ENCODE measurements around the gene MLLT10. TPM values are rescaled to one million over a fixed set of nuclear protein-coding genes. Genes with fewer than 3 reads are reported as not detected.
"Not testable (repeated sequence)": the region's sequence is repeated elsewhere in the genome, so short reads cannot be mapped to it uniquely, and the experiment has no call there.

The MLLT10 gene
- total and polyA plus RNA-seq, 9 donors, result 23.6 to 55.1 (median 36.8) TPM

GRCh38 chr10:21604651-21605050, 70.6 kb downstream of the MLLT10 start:
- intact Hi-C loops (cut with DNase I), result no loop called here
- no peak for TF ChIP-seq POLR2A (IDR thresholded peaks at IDR 0.05)
- no peak for TF ChIP-seq EP300 (IDR thresholded peaks at IDR 0.05)
- no peak for TF ChIP-seq CTCF (IDR thresholded peaks at IDR 0.05)
- WGBS, 3 donors, result 52 to 70% (median 67%) methylated on average over 2 of the region's 2 CpGs
- no peaks in the 10 kb centered on the region for H3K36me3 ChIP-seq
- no peak for DNase-seq
- no peaks in the 10 kb centered on the region for H3K9me3 ChIP-seq
- H3K27ac ChIP-seq, result no peak overlapping the region
- H3K4me3 ChIP-seq, result no peak overlapping the region
- no peaks in the 10 kb centered on the region for H3K27me3 ChIP-seq
- peaks cover 2% of the 10 kb centered on the region for H3K4me1 ChIP-seq (ENCODE audit: insufficient read depth)

- intact Hi-C loops (cut with DNase I), result no loop called here
- no peak overlapping the region for H3K4me3 ChIP-seq
- DNase-seq, result no peak
- H3K27me3 ChIP-seq, result no peaks in the 10 kb centered on the region
- no peak for TF ChIP-seq CTCF (IDR thresholded peaks at IDR 0.05)
- TF ChIP-seq POLR2A (IDR thresholded peaks at IDR 0.05), result no peak
- no peak for TF ChIP-seq EP300 (IDR thresholded peaks at IDR 0.05)
- no peaks in the 10 kb centered on the region for H3K9me3 ChIP-seq
- 96 to 98% (median 98%) methylated on average over 2 of the region's 2 CpGs for WGBS, 3 donors
- no peak overlapping the region for H3K27ac ChIP-seq
- H3K4me1 ChIP-seq (ENCODE audit: insufficient read depth), result peaks cover 2% of the 10 kb centered on the region
- H3K36me3 ChIP-seq, result no peaks in the 10 kb centered on the region
Measured at GRCh38 chr10:21607907-21608306, 73.9 kb downstream of the MLLT10 start.

GRCh38 chr10:21614000-21614399, 80.0 kb downstream of the MLLT10 start:
- Histone ChIP-seq H3K4me1 (ENCODE audit: insufficient read depth) (no peaks in the 10 kb centered on the region), H3K27me3 (no peaks in the 10 kb centered on the region), H3K9me3 (no peaks in the 10 kb centered on the region), H3K27ac (no peak overlapping the region), H3K36me3 (no peaks in the 10 kb centered on the region), H3K4me3 (no peak overlapping the region)
- intact Hi-C loops (cut with DNase I), result no loop called here
- no peak for DNase-seq
- TF ChIP-seq CTCF (IDR thresholded peaks at IDR 0.05) (no peak), POLR2A (IDR thresholded peaks at IDR 0.05) (no peak), EP300 (IDR thresholded peaks at IDR 0.05) (no peak)
- 91 to 96% (median 95%) methylated on average over 3 of the region's 3 CpGs for WGBS, 3 donors

GRCh38 chr10:21617267-21617666, 83.2 kb downstream of the MLLT10 start:
- intact Hi-C loops (cut with DNase I), result no loop called here
- Histone ChIP-seq H3K4me3 (no peak overlapping the region), H3K27me3 (no peaks in the 10 kb centered on the region), H3K9me3 (no peaks in the 10 kb centered on the region), H3K36me3 (no peaks in the 10 kb centered on the region), H3K27ac (no peak overlapping the region), H3K4me1 (ENCODE audit: insufficient read depth) (no peaks in the 10 kb centered on the region)
- 92 to 96% (median 96%) methylated on average over 3 of the region's 3 CpGs for WGBS, 3 donors
- no peak for DNase-seq
- TF ChIP-seq POLR2A (IDR thresholded peaks at IDR 0.05) (no peak), CTCF (IDR thresholded peaks at IDR 0.05) (no peak), EP300 (IDR thresholded peaks at IDR 0.05) (no peak)

DNA sequence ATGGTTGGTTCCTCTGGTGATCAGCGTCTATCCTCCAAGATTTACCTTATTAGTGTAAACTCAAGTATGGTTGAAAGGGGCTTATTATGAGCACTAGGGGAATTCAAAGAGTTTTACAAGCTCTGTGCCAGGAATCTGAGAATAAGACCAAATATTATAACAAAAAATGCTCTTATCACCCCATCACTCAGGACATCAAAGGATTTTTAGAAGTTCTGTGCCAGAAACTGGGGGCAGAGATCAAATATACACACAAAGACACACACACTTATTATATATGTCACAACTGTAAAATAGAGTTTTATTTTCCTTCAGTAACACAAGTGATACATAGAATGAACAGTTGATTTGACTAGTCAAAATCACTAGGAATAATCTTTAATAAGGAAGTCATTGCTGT, 89.3 kb downstream of the MLLT10 start:
- intact Hi-C loops (cut with DNase I), result no loop called here
- Histone ChIP-seq H3K4me1 (ENCODE audit: insufficient read depth) (no peaks in the 10 kb centered on the region), H3K9me3 (no peaks in the 10 kb centered on the region), H3K4me3 (no peak overlapping the region), H3K36me3 (no peaks in the 10 kb centered on the region), H3K27me3 (no peaks in the 10 kb centered on the region), H3K27ac (no peak overlapping the region)
- no peak for TF ChIP-seq EP300 (IDR thresholded peaks at IDR 0.05)
- no peak for TF ChIP-seq CTCF (IDR thresholded peaks at IDR 0.05)
- TF ChIP-seq POLR2A (IDR thresholded peaks at IDR 0.05), result no peak
- no peak for DNase-seq
- WGBS, 3 donors, result 54 to 79% (median 66%) methylated on average over 1 of the region's 1 CpG

- H3K36me3 ChIP-seq; DNase-seq; H3K27ac ChIP-seq; intact Hi-C loops (cut with DNase I); H3K4me1 ChIP-seq (ENCODE audit: insufficient read depth); H3K27me3 ChIP-seq; H3K9me3 ChIP-seq; H3K4me3 ChIP-seq: not testable (repeated sequence)
- WGBS, 3 donors, result 90 to 95% (median 94%) methylated on average over 6 of the region's 6 CpGs
Measured at GRCh38 chr10:21624421-21624820, 90.4 kb downstream of the MLLT10 start.

Data from ovary (tissue), 9 donors.